ENCODE data around the gene FCN1. TPM values are rescaled to one million over a fixed set of nuclear protein-coding genes. Genes with fewer than 3 reads are reported as not detected.
A peak's percentile ranks its signal among the peaks of the same experiment; 100 is the strongest.

Gene FCN1
- total and polyA plus RNA-seq, 2 experiments from 2014 or later, result not detected

DNA sequence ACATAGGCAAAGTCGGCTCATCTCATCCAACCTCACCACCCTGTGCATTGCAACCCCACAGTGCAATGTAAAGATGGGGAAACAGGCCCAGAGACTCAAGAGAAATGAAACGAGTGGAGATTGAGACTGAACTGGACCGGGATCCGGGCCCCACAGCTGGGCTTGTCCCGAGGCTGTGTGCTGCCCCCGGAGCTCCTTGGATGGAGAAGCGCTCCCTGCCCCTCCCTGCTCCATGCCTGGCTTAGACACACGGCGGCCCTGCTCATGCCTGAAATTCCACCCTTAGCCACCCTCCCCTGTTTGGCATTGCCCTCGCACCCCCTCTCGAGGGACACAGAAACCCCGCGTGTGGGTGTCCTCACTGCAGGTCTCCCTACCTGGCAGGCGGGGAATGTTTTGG lies 27.2 kb upstream of the FCN1 start:
- Histone ChIP-seq H3K36me3 (replicated peaks; ENCODE audit: insufficient read depth, low read depth) (no peaks in the 10 kb centered on the region), H2AFZ (no peak overlapping the region), H3K4me3 (no peak overlapping the region), H3K9me3 (ENCODE audit: low read depth) (no peaks in the 10 kb centered on the region), H3K4me1 (ENCODE audit: insufficient read depth) (peaks cover 10% of the 10 kb centered on the region), H3K79me2 (no peaks in the 10 kb centered on the region), H3K27me3 (no peaks in the 10 kb centered on the region), H3K27ac (no peak overlapping the region), H3K9me2 (replicated peaks; ENCODE audit: insufficient read depth) (no peaks in the 10 kb centered on the region), H4K20me1 (ENCODE audit: insufficient read depth, poor library complexity, severe bottlenecking) (no peaks in the 10 kb centered on the region), H3K4me2 (no peak overlapping the region)
- DNase-seq (ENCODE audit: low spot score), result no peak
- 79% methylated on average over 14 of the region's 14 CpGs for WGBS (ENCODE audit: low lambda C conversion rate, missing lambda C conversion rate)
- TF ChIP-seq EZH2 (IDR thresholded peaks at IDR 0.05; ENCODE audit: borderline replicate concordance) (no peak), EZH2phosphoT487 (IDR thresholded peaks at IDR 0.05; ENCODE audit: low read depth, severe bottlenecking, unreplicated experiment) (no peak)
- TF ChIP-seq, protein P1, sequence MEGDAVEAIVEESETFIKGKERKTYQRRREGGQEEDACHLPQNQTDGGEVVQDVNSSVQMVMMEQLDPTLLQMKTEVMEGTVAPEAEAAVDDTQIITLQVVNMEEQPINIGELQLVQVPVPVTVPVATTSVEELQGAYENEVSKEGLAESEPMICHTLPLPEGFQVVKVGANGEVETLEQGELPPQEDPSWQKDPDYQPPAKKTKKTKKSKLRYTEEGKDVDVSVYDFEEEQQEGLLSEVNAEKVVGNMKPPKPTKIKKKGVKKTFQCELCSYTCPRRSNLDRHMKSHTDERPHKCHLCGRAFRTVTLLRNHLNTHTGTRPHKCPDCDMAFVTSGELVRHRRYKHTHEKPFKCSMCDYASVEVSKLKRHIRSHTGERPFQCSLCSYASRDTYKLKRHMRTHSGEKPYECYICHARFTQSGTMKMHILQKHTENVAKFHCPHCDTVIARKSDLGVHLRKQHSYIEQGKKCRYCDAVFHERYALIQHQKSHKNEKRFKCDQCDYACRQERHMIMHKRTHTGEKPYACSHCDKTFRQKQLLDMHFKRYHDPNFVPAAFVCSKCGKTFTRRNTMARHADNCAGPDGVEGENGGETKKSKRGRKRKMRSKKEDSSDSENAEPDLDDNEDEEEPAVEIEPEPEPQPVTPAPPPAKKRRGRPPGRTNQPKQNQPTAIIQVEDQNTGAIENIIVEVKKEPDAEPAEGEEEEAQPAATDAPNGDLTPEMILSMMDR (IDR thresholded peaks at IDR 0.05; ENCODE audit: poor library complexity), result no peak

DNA sequence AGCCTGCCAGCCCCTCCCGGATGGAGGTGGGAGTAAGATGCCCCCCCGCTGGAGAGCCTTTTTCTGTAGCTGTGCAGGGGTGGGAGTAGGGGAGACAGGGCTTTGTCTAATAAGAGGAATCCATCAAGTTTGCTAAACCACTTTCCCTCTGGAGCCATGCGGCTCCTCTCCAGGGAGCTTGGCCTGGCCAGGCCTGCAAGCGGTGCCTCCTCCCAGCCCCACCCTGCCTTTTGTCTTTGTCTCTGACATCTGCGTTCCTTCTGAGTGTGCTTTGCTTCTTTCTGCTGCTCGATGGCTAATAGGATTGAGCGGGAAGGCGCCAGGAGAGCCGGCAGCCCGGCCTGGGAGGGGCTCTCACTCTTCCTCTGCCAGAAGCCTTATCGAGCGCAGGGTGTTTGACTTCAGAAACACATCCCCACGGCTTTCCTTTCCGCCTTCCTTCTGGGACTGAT lies 26.7 kb upstream of the FCN1 start:
- H3K27ac ChIP-seq, result no peak overlapping the region
- H3K36me3 ChIP-seq (replicated peaks; ENCODE audit: insufficient read depth, low read depth), result no peaks in the 10 kb centered on the region
- no peaks in the 10 kb centered on the region for H3K79me2 ChIP-seq
- H3K4me1 ChIP-seq (ENCODE audit: insufficient read depth), result peaks cover 10% of the 10 kb centered on the region
- peak overlapping the region; percentile 27 for H3K4me2 ChIP-seq
- H3K27me3 ChIP-seq, result no peaks in the 10 kb centered on the region
- no peaks in the 10 kb centered on the region for H4K20me1 ChIP-seq (ENCODE audit: insufficient read depth, poor library complexity, severe bottlenecking)
- TF ChIP-seq EZH2phosphoT487 (IDR thresholded peaks at IDR 0.05; ENCODE audit: low read depth, severe bottlenecking, unreplicated experiment), result no peak
- no peak for TF ChIP-seq EZH2 (IDR thresholded peaks at IDR 0.05; ENCODE audit: borderline replicate concordance)
- TF ChIP-seq, protein P1 (IDR thresholded peaks at IDR 0.05; ENCODE audit: poor library complexity), result no peak
- H3K4me3 ChIP-seq, result no peak overlapping the region
- peak; percentile 47 for DNase-seq (ENCODE audit: low spot score)
- 25% methylated on average over 14 of the region's 14 CpGs for WGBS (ENCODE audit: low lambda C conversion rate, missing lambda C conversion rate)
- no peak overlapping the region for H2AFZ ChIP-seq
- no peaks in the 10 kb centered on the region for H3K9me3 ChIP-seq (ENCODE audit: low read depth)
- H3K9me2 ChIP-seq (replicated peaks; ENCODE audit: insufficient read depth), result no peaks in the 10 kb centered on the region

DNA sequence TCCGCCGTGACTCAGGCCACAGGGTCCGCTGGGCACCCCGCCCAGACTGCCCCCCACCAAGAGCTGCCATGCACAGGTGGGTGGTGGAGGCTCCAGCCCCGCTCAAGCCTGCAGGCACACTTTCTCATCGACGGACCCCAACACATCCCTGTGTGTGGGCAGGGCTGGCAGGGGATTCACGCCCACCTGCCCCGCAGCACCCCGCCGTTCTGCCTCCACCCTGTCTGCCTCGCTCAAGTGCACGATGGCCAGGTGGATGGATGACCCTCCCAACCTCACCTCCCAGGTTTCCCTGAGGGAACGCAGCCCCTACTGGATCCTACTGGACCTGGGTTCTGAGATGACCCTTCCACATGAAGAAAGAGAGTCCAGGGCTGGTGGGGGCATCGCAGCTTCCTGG lies 26.1 kb upstream of the FCN1 start:
- Histone ChIP-seq H3K9me3 (ENCODE audit: low read depth) (no peaks in the 10 kb centered on the region), H3K79me2 (no peaks in the 10 kb centered on the region), H3K27me3 (no peaks in the 10 kb centered on the region), H2AFZ (no peak overlapping the region), H3K4me2 (no peak overlapping the region), H3K4me1 (ENCODE audit: insufficient read depth) (peaks cover 10% of the 10 kb centered on the region), H3K9me2 (replicated peaks; ENCODE audit: insufficient read depth) (no peaks in the 10 kb centered on the region), H3K4me3 (no peak overlapping the region), H3K27ac (no peak overlapping the region), H3K36me3 (replicated peaks; ENCODE audit: insufficient read depth, low read depth) (no peaks in the 10 kb centered on the region), H4K20me1 (ENCODE audit: insufficient read depth, poor library complexity, severe bottlenecking) (no peaks in the 10 kb centered on the region)
- no peak for DNase-seq (ENCODE audit: low spot score)
- TF ChIP-seq, protein P1 (IDR thresholded peaks at IDR 0.05; ENCODE audit: poor library complexity), result no peak
- TF ChIP-seq EZH2phosphoT487 (IDR thresholded peaks at IDR 0.05; ENCODE audit: low read depth, severe bottlenecking, unreplicated experiment), result no peak
- 91% methylated on average over 15 of the region's 15 CpGs for WGBS (ENCODE audit: low lambda C conversion rate, missing lambda C conversion rate)

DNA sequence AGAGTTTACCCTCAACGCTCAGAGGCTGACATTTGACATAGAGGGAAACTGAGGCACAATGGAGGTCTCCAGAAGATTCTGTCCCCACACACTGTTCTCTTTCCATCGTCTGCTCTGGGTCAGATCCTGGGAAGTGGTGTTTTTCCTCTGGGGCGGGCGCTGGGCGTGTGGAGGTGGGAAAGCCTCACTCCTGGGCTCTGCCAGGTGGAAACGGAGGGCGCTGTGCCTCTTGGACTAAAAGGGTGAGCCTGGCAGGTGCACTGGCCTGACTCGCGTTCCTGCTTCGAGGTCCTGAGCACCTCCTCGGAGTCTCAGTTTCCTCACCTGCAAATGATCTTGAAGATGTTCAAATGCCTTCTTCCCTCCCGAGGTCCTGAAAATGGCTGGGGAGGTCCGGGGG lies 25.7 kb upstream of the FCN1 start:
- no peaks in the 10 kb centered on the region for H4K20me1 ChIP-seq (ENCODE audit: insufficient read depth, poor library complexity, severe bottlenecking)
- no peak overlapping the region for H3K4me2 ChIP-seq
- H3K27me3 ChIP-seq, result no peaks in the 10 kb centered on the region
- no peaks in the 10 kb centered on the region for H3K36me3 ChIP-seq (replicated peaks; ENCODE audit: insufficient read depth, low read depth)
- H3K9me3 ChIP-seq (ENCODE audit: low read depth), result no peaks in the 10 kb centered on the region
- no peaks in the 10 kb centered on the region for H3K9me2 ChIP-seq (replicated peaks; ENCODE audit: insufficient read depth)
- no peak for DNase-seq (ENCODE audit: low spot score)
- no peaks in the 10 kb centered on the region for H3K79me2 ChIP-seq
- no peak overlapping the region for H3K4me3 ChIP-seq
- peaks cover 10% of the 10 kb centered on the region for H3K4me1 ChIP-seq (ENCODE audit: insufficient read depth)
- TF ChIP-seq EZH2 (IDR thresholded peaks at IDR 0.05; ENCODE audit: borderline replicate concordance), result no peak
- no peak for TF ChIP-seq EZH2phosphoT487 (IDR thresholded peaks at IDR 0.05; ENCODE audit: low read depth, severe bottlenecking, unreplicated experiment)
- TF ChIP-seq, protein P1 (IDR thresholded peaks at IDR 0.05; ENCODE audit: poor library complexity), result no peak
- no peak overlapping the region for H3K27ac ChIP-seq
- no peak overlapping the region for H2AFZ ChIP-seq
- WGBS (ENCODE audit: low lambda C conversion rate, missing lambda C conversion rate), result 96% methylated on average over 13 of the region's 13 CpGs
